ENCODE data around the gene MLX. TPM values are rescaled to one million over a fixed set of nuclear protein-coding genes. Genes with fewer than 3 reads are reported as not detected.

MLX gene
- total and polyA plus RNA-seq, 2 experiments from 2014 or later = 30.8 to 37.0 TPM

DNA sequence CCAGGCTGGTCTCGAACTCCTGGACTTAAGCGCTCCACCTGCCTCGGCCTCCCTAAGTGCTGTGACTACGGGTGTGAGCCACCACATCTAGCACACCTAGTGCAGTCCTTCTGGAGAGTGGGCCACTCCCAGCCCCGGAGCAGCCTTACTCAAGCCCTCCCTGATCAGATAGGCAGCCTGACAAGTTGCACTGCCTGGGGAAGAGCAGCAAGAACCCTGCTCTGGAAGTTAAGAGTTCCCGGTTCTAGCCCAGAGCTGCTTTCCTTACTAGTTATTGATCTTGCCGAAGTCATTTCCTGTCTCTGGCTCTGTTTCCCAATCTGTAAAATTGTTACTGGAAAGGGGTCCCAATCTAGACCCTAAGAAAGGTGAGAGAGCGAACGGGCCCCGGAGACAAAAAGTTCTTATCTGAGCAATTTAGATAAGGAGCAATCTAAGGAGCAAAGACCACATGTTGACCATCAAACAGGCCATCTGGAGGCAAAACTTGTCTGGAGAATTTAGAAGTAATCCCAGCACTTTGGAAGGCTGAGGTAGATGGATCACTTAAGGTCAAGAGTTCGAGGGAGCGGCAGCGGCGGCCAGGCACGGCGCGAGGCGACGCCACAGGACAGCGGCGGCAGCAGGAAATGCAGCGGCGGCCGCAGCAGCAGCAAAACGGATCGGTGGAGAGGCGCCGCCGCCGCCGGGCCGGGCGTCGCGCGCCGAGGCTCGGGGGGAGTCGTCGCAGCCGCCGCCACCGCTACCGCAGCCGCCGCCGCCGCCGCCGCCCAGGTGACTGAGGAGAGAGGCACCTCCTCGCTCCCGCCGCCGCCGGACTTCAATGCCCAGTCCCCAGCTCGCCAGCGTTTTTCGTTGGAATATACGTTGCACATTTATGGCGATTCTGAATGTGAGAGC lies 35.2 kb upstream of the MLX start:
- WGBS, 2 experiments (ENCODE audit: low coverage in 1 of 2, low lambda C conversion rate in 2 of 2, missing lambda C conversion rate in 2 of 2) = 15 to 21% methylated on average over 42 to 60 of the region's 60 CpGs
- Histone ChIP-seq H3K9me3 (ENCODE audit: low read depth) (no peaks in the 10 kb centered on the region), H3K27me3 (replicated peaks; ENCODE audit: insufficient read depth) (no peaks in the 10 kb centered on the region), H3K36me3 (ENCODE audit: low read depth) (no peaks in the 10 kb centered on the region), H2AFZ (peak overlapping the region; percentile 71), H3K4me3 (peak overlapping the region; percentile 75), H3K79me2 (ENCODE audit: insufficient read depth) (peaks cover 3% of the 10 kb centered on the region; the same call in 1 of the 2 replicates), H4K20me1 (ENCODE audit: insufficient read depth) (no peaks in the 10 kb centered on the region), H3K4me2 (ENCODE audit: unreplicated experiment) (peak overlapping the region; percentile 82), H3K4me1 (ENCODE audit: insufficient read depth) (peaks cover 8% of the 10 kb centered on the region), H3K9me2 (ENCODE audit: insufficient read depth) (no peaks in the 10 kb centered on the region), H3K9ac (peak overlapping the region; percentile 73), H3F3A (ENCODE audit: insufficient read depth) (peaks cover 10% of the 10 kb centered on the region; the same call in 1 of the 2 replicates), H3K27ac (peak overlapping the region; percentile 52)
- in situ Hi-C loops (cut with MboI) = no loop called here
- no peak for TF ChIP-seq EZH2phosphoT487 (IDR thresholded peaks at IDR 0.05; ENCODE audit: insufficient read depth, low read depth)
- peak; percentile 81 for DNase-seq

DNA sequence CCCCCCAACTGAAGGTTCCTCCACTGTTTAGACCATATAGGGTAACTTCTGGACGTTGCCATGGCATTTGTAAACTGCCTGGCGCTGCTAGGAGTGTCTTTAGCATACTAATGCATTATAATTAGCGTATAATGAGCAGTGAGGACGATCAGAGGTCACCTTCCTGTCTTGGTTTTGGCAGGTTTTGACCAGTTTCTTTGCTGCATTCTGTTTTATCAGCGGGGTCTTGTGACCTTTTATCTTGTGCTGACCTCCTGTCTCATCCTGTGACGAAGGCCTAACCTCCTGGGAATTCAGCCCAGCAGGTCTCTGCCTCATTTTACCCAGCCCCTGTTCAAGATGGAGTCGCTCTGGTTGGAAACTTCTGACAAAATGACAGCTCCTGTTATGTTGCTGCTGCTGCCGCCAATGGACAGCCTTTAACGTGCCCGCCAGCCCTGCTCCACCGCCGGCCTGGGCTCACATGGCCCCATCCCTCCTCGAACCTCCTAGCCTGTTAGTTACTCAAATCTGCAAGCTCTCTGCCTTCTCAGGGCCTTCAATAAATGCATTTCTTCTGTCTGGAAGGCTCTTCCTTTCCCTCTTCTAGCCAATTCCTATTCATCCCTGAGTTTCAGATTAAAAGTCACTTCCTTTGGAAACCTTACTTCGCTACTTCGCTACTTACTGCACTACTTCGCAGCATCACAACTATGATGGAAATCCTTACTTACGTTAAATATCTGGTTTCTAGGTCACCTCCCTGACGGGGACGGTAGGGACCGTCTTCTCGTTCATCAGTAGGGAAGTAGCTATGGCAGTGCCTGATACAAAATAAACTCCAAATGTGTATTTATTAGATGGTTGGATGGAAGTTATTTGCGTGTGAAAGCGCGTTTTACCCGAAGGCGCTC lies 31.5 kb upstream of the MLX start:
- no peak for DNase-seq
- Histone ChIP-seq H3K9ac (peak overlapping the region; percentile 82), H3K4me1 (ENCODE audit: insufficient read depth) (peaks cover 9% of the 10 kb centered on the region), H3K27ac (peak overlapping the region; percentile 71), H4K20me1 (ENCODE audit: insufficient read depth) (no peaks in the 10 kb centered on the region), H3K4me2 (ENCODE audit: unreplicated experiment) (peak overlapping the region; percentile 88), H3F3A (ENCODE audit: insufficient read depth) (peaks cover 10% of the 10 kb centered on the region; the same call in 1 of the 2 replicates), H3K27me3 (replicated peaks; ENCODE audit: insufficient read depth) (no peaks in the 10 kb centered on the region), H3K79me2 (ENCODE audit: insufficient read depth) (peaks cover 12% of the 10 kb centered on the region; the same call in 1 of the 2 replicates), H3K4me3 (peak overlapping the region; percentile 85), H3K9me3 (ENCODE audit: low read depth) (no peaks in the 10 kb centered on the region), H3K9me2 (ENCODE audit: insufficient read depth) (no peaks in the 10 kb centered on the region), H2AFZ (peak overlapping the region; percentile 85), H3K36me3 (ENCODE audit: low read depth) (peaks cover 5% of the 10 kb centered on the region; the same call in 1 of the 2 replicates)
- 37 to 39% methylated on average over 26 of the region's 26 CpGs for WGBS, 2 experiments (ENCODE audit: low coverage in 1 of 2, low lambda C conversion rate in 2 of 2, missing lambda C conversion rate in 2 of 2)
- TF ChIP-seq EZH2 (IDR thresholded peaks at IDR 0.05; ENCODE audit: insufficient read depth, poor library complexity, severe bottlenecking) (no peak), EZH2phosphoT487 (IDR thresholded peaks at IDR 0.05; ENCODE audit: insufficient read depth, low read depth) (no peak)
- in situ Hi-C loops (cut with MboI) = no loop called here

DNA sequence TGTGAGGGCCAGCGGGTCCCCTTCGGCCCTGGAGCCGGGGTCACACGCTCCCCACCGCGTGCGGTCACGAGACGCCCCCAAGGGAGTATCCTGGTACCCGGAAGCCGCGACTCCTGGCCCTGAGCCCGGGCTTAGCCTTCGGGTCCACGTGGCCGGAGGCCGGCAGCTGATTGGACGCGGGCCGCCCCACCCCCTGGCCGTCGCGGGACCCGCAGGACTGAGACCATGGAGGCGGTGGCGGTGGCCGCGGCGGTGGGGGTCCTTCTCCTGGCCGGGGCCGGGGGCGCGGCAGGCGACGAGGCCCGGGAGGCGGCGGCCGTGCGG lies 30.9 kb upstream of the MLX start, which contains the start of gene NAGLU:
TSS of gene NAGLU (plus strand) at position 194 of the 324 bp plus-strand sequence. CDS start at position 226, 32 bp downstream.
- Histone ChIP-seq H3K27ac (peak within 1 kb of the TSS; percentile 71), H3F3A (ENCODE audit: insufficient read depth) (peaks cover 12% of the 10 kb centered on the region; the same call in 1 of the 2 replicates), H3K4me1 (ENCODE audit: insufficient read depth) (peaks cover 9% of the 10 kb centered on the region), H3K9ac (peak within 1 kb of the TSS; percentile 82), H4K20me1 (ENCODE audit: insufficient read depth) (no peaks in the 10 kb centered on the region), H3K9me2 (ENCODE audit: insufficient read depth) (no peaks in the 10 kb centered on the region), H3K9me3 (ENCODE audit: low read depth) (no peaks in the 10 kb centered on the region), H3K36me3 (ENCODE audit: low read depth) (peaks cover 5% of the 10 kb centered on the region; the same call in 1 of the 2 replicates), H3K4me3 (peak within 1 kb of the TSS; percentile 85), H3K79me2 (ENCODE audit: insufficient read depth) (peaks cover 12% of the 10 kb centered on the region; the same call in 1 of the 2 replicates), H2AFZ (peak within 1 kb of the TSS; percentile 85), H3K27me3 (replicated peaks; ENCODE audit: insufficient read depth) (no peaks in the 10 kb centered on the region), H3K4me2 (ENCODE audit: unreplicated experiment) (peak within 1 kb of the TSS; percentile 88)
- peak; percentile 97 for DNase-seq
- 1% methylated on average over 20 to 35 of the region's 40 CpGs for WGBS, 2 experiments (ENCODE audit: low coverage in 1 of 2, low lambda C conversion rate in 2 of 2, missing lambda C conversion rate in 2 of 2)
- in situ Hi-C loops (cut with MboI) = no loop called here
- TF ChIP-seq EZH2phosphoT487 (IDR thresholded peaks at IDR 0.05; ENCODE audit: insufficient read depth, low read depth) = no peak
- TF ChIP-seq EZH2 (IDR thresholded peaks at IDR 0.05; ENCODE audit: insufficient read depth, poor library complexity, severe bottlenecking) = no peak
